Astrocyte of the cerebellum (primary cell): ENCODE measurements around the gene ALG10B.
"Not testable (repeated sequence)": the region's sequence is repeated elsewhere in the genome, so short reads cannot be mapped to it uniquely, and the experiment has no call there.

Source experiments
- DNase-seq: peaks from one replicate; pipeline ENCODE4 v3.0.0-alpha.2; 2011; ENCODE audit warnings: low read depth
- H3K4me3 ChIP-seq: 2 replicates; pipeline ENCODE4 v1.5.1; 2011; ENCODE audit warnings: mild to moderate bottlenecking, low read depth, low read length, moderate library complexity
- in situ Hi-C: cut with HindIII; loops from 2 replicates; pipeline ENCODE4 v1.10.0; 2017; ENCODE audit warnings: low sequenced_read_pairs
- TF ChIP-seq, protein P1 (sequence below): IDR thresholded peaks from 2 replicates; pipeline ENCODE4 v1.5.1; 2012; ENCODE audit warnings: low read length, low read depth, moderate library complexity, mild to moderate bottlenecking; ENCODE audit errors: missing control alignments

The ALG10B gene

DNA sequence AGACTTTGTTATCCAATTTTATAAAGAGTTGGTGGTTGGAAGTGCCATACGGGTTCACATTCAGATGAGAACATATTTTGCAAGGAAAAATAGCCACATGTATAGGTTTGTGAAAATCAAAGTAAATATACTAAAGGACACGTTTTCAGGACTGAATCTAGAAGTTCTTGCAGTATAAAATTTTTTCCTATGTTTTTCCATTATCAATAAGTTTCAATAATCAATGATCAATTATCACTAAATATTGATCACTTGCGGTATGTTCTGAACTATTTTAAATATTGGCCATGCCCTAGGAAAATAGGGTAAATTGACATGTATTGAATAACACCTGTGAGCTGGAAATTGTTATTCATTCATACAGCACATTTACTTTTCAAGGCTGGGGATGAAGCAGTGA is 25.9 kb downstream of the ALG10B start:
- in situ Hi-C loops: no loop called here
- DNase-seq: no peak
- TF ChIP-seq, protein P1, sequence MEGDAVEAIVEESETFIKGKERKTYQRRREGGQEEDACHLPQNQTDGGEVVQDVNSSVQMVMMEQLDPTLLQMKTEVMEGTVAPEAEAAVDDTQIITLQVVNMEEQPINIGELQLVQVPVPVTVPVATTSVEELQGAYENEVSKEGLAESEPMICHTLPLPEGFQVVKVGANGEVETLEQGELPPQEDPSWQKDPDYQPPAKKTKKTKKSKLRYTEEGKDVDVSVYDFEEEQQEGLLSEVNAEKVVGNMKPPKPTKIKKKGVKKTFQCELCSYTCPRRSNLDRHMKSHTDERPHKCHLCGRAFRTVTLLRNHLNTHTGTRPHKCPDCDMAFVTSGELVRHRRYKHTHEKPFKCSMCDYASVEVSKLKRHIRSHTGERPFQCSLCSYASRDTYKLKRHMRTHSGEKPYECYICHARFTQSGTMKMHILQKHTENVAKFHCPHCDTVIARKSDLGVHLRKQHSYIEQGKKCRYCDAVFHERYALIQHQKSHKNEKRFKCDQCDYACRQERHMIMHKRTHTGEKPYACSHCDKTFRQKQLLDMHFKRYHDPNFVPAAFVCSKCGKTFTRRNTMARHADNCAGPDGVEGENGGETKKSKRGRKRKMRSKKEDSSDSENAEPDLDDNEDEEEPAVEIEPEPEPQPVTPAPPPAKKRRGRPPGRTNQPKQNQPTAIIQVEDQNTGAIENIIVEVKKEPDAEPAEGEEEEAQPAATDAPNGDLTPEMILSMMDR: no peak
- no peak overlapping the region for H3K4me3 ChIP-seq

DNA sequence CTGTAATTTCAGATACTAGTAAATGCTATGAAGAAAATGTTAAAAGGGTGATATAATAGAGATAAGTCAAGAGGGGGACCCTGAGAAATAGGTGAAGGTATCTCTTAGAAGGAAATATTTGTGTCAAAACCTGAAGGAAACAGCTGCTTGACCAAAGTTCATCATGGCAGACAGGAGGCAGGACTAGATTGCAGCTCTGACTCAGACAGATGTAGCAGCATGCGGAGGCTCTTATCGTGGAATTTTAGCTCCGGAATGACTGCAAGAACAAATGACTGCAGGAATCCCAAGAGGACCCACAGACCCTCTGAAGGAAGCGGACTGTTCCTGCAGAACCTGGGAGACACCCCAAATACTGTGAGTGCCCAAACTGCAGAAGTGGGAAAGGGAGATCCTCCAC is 26.7 kb downstream of the ALG10B start:
- H3K4me3 ChIP-seq, in situ Hi-C loops, DNase-seq: not testable (repeated sequence)

DNA sequence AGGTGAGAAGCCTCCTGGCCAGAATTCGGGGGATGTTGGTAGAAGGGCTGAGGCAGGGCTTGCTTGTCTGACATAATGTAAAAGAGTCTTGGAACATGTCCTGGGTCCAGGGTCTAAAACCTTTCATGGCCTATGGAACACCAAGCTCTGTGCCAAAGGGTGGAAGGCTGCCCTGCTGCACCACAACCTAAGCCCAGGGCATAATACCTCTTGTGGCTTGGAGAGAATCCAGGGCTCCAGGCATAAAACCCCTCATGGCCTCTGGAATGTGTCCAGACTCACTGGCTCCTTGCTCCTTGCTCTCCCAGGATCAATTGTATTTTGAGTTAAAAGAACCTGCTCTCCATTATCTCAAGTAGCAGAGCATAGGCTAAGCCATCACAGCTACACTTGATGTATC is 27.3 kb downstream of the ALG10B start:
- in situ Hi-C loops, DNase-seq, H3K4me3 ChIP-seq: not testable (repeated sequence)

DNA sequence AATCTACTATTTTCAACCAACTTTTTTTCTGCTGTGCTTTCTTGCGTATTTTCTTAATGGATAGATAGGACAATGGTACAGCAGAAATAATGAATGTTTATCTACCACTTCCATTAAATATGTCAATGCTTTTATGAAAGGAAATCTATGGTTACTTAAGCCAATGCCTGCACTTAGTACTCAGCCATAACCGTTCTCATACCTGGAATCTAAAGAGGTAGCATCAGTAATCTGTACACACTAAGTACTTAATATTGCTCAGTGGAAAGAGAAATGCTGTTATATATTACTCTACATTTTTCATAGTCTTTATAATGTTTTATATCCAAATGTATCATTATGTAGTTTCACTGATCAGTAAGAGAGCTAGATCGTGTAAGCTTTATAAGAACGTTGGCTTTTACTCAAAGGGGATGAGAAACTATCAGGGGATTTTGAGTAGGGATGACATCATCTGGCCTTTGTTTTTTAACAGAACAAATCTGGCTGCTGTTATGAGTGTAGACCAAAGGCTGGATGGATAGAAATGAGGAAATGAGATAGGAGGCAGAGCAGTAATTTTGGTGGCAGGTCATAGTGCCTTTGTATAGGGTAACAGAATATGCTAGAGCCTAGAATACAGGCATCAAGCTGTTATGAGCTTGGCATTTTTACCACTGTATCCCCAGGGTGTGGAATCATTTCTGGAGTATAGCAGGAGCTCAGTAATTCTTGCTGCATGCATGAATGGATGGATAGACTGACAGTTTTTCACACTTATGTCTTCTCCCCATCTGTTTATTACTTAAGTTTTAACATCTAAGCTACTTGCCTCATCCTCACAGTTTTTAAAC is 34.0 kb downstream of the ALG10B start:
- in situ Hi-C loops: no loop called here
- H3K4me3 ChIP-seq: no peak overlapping the region
- TF ChIP-seq, protein P1: no peak
- DNase-seq: no peak

DNA sequence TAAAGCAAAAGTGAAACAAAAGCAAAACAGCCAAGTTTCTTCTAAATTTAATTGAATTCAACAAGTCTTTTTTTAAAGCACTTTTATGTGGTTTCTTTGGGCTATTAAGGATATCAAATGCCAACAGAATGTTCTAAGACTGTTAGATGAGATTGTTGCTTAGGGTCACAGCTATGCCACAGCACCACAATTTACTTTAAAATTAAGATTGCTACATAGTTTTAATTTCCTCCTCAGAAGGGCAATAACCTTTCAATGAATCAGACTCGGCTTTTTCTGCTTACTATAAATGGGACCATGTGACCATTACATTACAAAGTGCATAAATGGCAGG is 34.6 kb downstream of the ALG10B start:
- in situ Hi-C loops, DNase-seq, H3K4me3 ChIP-seq: not testable (repeated sequence)

DNA sequence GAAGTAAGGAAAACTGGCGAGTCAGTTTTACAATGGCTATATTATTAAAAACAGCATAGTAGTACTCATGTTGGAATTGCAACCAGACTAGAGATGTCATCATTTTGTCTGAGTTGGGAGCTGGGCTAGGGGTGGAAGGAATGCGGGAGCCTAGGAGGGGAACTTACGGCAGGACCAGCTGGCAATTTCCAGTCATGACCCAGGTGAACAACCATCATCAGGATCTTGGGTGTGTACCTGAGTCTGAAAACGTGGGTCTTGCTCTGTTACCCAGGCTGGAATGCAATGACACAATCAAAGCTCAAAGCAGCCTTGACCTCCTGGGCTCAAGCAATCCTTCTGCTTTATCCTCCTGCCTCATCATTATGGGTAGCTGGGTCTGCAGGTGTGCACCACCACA is 50.9 kb downstream of the ALG10B start:
- no peak for DNase-seq
- in situ Hi-C loops: no loop called here
- TF ChIP-seq, protein P1: no peak
- H3K4me3 ChIP-seq: no peak overlapping the region

DNA sequence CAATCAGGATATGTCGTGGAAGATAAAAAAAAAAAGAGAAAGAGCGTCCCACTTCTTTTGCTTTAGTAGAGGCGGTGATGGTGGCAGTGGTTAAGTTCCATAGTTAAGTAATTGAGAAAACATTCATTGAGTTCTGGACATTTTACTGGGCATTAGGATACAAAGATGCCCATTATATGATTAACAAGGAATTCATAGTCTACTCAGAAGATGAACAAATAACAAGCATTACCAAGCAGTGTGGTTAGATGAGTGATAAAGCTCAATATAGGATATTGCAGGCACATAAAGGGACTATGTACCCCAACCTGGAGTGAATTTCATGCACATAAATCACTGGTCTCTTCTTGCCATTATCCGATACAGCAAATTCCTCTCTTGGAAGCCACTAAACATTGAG is 53.7 kb downstream of the ALG10B start:
- TF ChIP-seq, protein P1: no peak
- in situ Hi-C loops: no loop called here
- no peak for DNase-seq

DNA sequence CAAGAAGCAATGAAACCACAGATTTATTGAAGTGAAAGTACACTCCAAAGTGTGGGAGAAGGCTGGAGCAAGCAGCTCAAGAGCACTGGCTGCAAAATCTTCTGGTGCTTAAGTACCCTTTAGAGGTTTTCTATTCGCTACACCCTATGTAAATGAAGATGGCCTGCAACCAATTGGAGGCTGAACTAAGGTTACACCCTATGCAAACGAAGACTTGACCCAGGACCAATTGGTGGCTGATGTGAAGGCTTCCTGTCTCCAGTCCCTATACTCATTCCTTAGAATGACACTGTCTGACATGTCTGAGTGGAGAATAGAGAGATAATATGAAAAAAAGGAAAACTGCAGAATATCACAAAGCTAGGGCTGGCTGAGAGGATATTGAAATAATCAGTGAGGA is 57.2 kb downstream of the ALG10B start:
- no peak for DNase-seq
- TF ChIP-seq, protein P1: no peak
- H3K4me3 ChIP-seq: no peak overlapping the region
- in situ Hi-C loops: no loop called here

More for the DNA sequence above, 53.7 kb downstream of the ALG10B start:
- no peak overlapping the region for H3K4me3 ChIP-seq
